ENCODE results near the gene E2F2. TPM values are rescaled to one million over a fixed set of nuclear protein-coding genes. Genes with fewer than 3 reads are reported as not detected.

Gene E2F2
- total RNA-seq, 8 experiments from 2014 or later = 0.21 to 18.5 (median 0.92) TPM

- H3K27ac ChIP-seq = peak overlapping the region in 1 of 2 donors; percentile 78
- peaks cover 35 to 55% of the 10 kb centered on the region in 2 donors for H3K4me1 ChIP-seq (replicated peaks in 1 of 2)
- in situ Hi-C loops (cut with MboI; ENCODE audit: low pct_unique_long_range_greater_than_20kb in 2 of 9, low sequenced_read_pairs in 9 of 9, unreplicated experiment in 9 of 9) = no loop called here
- H3K4me3 ChIP-seq = peak overlapping the region; percentile 41 to 75 (median 55)
- 0 to 20% (median 7%) methylated on average over 1 to 6 of the region's 6 CpGs for WGBS, 10 experiments
- no peak for ATAC-seq (replicated peaks in 6 of 8)
Observed at GRCh38 chr1:23559985-23560741, 29.1 kb upstream of the E2F2 start.

GRCh38 chr1:23559136-23559984 lies 28.3 kb upstream of the E2F2 start, which contains the start of gene ID3:
Gene ID3, minus strand, starts transcription at chr1:23559501. Its CDS starts 75 bp downstream, at chr1:23559426.
- WGBS, 10 experiments = 0 to 2% (median 0%) methylated on average over 2 to 24 of the region's 57 CpGs; no CpG with 5 or more reads in 1 of the 10 experiments
- H3K4me1 ChIP-seq (replicated peaks in 1 of 2) = peaks cover 37 to 58% of the 10 kb centered on the region in 2 donors
- H3K4me3 ChIP-seq = peak within 1 kb of the TSS; percentile 41 to 75 (median 55)
- peak within 1 kb of the TSS; percentile 63 to 78 for H3K27ac ChIP-seq
- in situ Hi-C loops (cut with MboI; ENCODE audit: low pct_unique_long_range_greater_than_20kb in 2 of 9, low sequenced_read_pairs in 9 of 9, unreplicated experiment in 9 of 9) = no loop called here
- peak; percentile 45 to 67 (median 62) for ATAC-seq (replicated peaks in 6 of 8)

DNA sequence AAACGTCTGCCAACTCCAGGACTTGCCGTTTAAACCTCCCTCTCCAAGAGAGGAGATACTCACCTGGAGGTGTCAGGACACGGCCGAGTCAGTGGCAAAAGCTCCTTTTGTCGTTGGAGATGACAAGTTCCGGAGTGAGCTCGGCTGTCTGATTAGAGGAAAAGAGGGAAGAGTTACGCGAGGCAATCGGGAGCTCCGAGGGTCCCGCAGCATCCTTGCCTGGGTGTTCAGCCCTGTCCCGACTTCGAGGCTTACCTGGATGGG lies 27.8 kb upstream of the E2F2 start:
- Histone ChIP-seq H3K4me3 (peak overlapping the region; percentile 41 to 75 (median 55)), H3K27ac (no peak overlapping the region), H3K4me1 (replicated peaks in 1 of 2) (peaks cover 41 to 64% of the 10 kb centered on the region in 2 donors)
- WGBS, 10 experiments = 0 to 7% (median 0%) methylated on average over 1 to 14 of the region's 14 CpGs; no CpG with 5 or more reads in 3 of the 10 experiments
- in situ Hi-C loops (cut with MboI; ENCODE audit: low pct_unique_long_range_greater_than_20kb in 2 of 9, low sequenced_read_pairs in 9 of 9, unreplicated experiment in 9 of 9) = no loop called here
- no peak for ATAC-seq (replicated peaks in 6 of 8)

- ATAC-seq (replicated peaks in 6 of 8) = no peak
- Histone ChIP-seq H3K4me1 (replicated peaks in 1 of 2) (peaks cover 41 to 61% of the 10 kb centered on the region in 2 donors), H3K4me3 (peak overlapping the region; percentile 41 to 75 (median 55)), H3K27ac (no peak overlapping the region)
- in situ Hi-C loops (cut with MboI; ENCODE audit: low pct_unique_long_range_greater_than_20kb in 2 of 9, low sequenced_read_pairs in 9 of 9, unreplicated experiment in 9 of 9) = no loop called here
- WGBS, 10 experiments = 0 to 12% (median 3%) methylated on average over 1 to 15 of the region's 34 CpGs
Observed at GRCh38 chr1:23558140-23558871, 27.3 kb upstream of the E2F2 start.

DNA sequence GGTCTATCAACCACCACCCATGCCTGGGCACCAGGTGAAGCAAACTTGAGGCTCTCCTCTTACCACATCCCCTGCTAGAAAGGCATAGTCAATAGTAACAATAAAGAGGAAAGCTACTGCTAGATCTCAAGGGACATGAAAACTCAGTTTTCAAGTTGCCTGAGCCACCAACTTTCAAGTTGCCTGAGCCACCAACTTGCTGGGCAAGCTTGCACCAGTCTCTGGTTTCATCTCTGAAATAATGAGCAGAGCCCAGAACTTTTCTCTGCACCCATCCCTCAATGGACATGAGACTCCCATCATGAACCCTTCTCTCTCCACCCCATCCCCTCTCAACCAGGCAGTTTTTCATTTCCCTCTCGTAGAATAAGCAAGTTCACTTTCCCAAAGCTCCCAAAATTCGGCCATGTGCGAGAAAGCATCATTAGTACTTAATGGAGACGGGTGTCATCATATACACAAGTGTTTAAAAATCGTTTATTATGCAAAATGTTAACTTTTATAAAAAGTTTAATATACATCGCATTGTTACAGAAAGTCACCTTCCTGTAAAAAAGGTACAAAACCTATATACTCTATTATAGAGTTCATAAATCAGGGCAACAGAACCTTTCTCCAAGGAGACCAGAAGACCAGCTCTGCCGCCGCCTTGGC lies 26.6 kb upstream of the E2F2 start:
- peaks cover 35 to 55% of the 10 kb centered on the region in 2 donors for H3K4me1 ChIP-seq (replicated peaks in 1 of 2)
- 23 to 100% (median 44%) methylated on average over 2 to 8 of the region's 8 CpGs; no CpG with 5 or more reads in 2 of the 10 experiments for WGBS, 10 experiments
- in situ Hi-C loops (cut with MboI; ENCODE audit: low pct_unique_long_range_greater_than_20kb in 2 of 9, low sequenced_read_pairs in 9 of 9, unreplicated experiment in 9 of 9) = no loop called here
- H3K27ac ChIP-seq = no peak overlapping the region
- ATAC-seq (replicated peaks in 6 of 8) = no peak
- peak overlapping the region in 4 of 5 donors; percentile 41 to 75 (median 64) for H3K4me3 ChIP-seq

DNA sequence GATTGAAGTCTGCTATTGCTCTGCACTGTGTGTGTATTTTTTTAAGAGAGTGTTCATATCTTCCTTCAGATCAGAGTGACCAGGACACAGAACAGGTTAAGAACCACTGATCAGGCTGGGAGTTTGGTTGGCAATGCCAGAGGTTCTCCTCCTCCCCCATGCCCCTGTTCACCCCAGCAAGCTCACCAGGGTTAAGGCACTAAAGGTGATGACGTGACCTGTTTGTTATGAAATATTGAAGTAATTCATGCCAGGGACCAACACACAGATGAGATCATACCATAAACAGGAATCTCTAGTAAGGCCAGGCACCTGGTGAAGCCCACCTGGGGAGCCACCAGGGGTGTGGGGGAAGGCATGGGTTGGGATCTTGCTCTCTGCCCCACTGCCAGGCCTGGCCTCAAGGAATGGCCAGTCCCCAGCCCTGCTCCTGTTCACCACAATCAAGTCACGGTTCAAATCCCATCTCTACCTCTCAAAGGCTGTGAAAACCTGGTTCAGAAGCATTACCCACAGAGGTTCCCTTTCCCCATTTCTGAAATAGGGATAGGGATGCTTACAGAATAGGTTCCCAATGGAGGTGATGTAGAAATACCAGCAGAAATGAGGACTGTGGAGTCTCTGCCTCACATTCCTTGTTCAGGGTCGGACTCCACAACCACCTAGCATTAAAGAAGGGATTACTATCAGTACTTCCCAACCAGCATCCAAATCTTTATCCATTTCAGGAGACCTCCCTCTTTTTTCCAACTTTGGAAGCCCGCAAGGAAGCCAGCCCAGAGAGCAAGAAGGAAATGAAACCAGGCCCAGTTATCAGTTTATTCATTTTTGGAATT lies 25.8 kb upstream of the E2F2 start:
- Histone ChIP-seq H3K4me3 (peak overlapping the region in 2 of 5 donors; percentile 55 to 75), H3K27ac (no peak overlapping the region), H3K4me1 (replicated peaks in 1 of 2) (peaks cover 30 to 52% of the 10 kb centered on the region in 2 donors)
- in situ Hi-C loops (cut with MboI; ENCODE audit: low pct_unique_long_range_greater_than_20kb in 2 of 9, low sequenced_read_pairs in 9 of 9, unreplicated experiment in 9 of 9) = no loop called here
- WGBS, 10 experiments = 50 to 100% (median 94%) methylated on average over 1 to 4 of the region's 4 CpGs; no CpG with 5 or more reads in 3 of the 10 experiments
- ATAC-seq (replicated peaks in 6 of 8) = peak in 1 of 8 experiments; percentile 0

DNA sequence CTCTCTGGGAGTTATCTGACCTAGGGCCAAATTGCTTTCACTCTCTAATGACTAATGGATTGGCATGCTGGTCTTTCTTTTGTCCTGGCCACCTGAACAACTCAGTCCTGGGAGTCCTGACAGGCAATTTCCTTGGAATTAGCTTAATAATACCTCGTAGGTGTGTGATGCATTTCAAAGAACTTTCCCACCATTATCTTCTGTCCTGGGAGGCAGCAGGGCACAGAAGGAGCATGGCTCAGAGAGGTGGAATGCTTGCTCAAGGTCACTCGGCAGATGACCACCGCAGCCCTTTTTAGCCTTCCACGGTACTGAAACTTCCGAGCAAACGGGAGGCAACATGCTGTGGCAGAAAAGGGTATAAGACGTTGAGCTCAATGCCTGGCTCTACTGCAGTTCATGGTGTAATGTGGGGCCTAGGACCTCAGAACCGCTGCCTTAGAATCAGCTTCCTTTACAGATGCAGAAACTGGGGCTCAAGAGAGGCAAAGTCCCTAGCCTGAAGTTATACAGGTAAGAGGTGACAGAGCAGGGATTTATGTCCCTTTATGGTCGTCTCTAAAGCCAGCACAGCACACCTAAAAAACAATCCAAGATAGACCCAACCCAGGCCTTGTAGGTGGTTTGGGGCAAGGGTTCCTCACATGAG lies 25.1 kb upstream of the E2F2 start:
- in situ Hi-C loops (cut with MboI; ENCODE audit: low pct_unique_long_range_greater_than_20kb in 2 of 9, low sequenced_read_pairs in 9 of 9, unreplicated experiment in 9 of 9) = no loop called here
- Histone ChIP-seq H3K27ac (no peak overlapping the region), H3K4me1 (replicated peaks in 1 of 2) (peaks cover 26 to 45% of the 10 kb centered on the region in 2 donors), H3K4me3 (no peak overlapping the region)
- peak in 1 of 8 experiments; percentile 0 for ATAC-seq (replicated peaks in 6 of 8)
- 13 to 100% (median 37%) methylated on average over 1 to 9 of the region's 9 CpGs; no CpG with 5 or more reads in 2 of the 10 experiments for WGBS, 10 experiments

DNA sequence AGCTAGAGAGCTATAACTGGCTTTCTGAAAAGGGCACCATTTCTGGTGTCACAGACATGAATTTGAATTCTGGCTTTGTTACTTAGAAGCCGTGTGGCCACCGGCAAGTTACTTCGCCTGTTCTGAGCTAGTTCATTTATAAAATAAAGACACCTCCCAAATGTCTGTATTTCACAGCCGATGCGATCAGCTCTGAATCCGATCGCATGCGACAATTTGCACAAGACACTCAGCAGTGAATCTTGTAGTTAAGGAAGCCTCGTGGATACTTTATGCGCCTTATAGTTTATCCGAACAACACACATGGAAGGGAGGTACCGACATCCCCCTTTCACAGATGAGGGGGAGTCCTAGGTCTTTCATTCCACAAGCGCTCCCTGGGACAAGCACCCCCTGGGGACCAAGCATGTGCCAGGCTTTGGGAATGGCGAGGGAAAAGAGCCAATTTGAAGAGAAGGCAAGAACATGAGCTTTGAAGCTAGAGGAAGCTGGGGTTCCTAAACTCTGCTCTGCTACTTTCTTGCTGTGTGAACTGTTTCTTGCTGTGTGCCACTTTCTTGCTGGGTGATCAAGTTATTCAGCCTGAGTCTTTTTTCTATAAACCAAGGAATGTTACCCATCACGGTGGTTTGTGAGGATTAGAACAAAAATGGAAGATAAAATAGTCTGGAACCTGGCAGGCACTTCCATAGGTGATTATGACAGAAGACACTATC lies 24.4 kb upstream of the E2F2 start:
- peak in 2 of 8 experiments; percentile 1 to 3 for ATAC-seq (replicated peaks in 6 of 8)

DNA sequence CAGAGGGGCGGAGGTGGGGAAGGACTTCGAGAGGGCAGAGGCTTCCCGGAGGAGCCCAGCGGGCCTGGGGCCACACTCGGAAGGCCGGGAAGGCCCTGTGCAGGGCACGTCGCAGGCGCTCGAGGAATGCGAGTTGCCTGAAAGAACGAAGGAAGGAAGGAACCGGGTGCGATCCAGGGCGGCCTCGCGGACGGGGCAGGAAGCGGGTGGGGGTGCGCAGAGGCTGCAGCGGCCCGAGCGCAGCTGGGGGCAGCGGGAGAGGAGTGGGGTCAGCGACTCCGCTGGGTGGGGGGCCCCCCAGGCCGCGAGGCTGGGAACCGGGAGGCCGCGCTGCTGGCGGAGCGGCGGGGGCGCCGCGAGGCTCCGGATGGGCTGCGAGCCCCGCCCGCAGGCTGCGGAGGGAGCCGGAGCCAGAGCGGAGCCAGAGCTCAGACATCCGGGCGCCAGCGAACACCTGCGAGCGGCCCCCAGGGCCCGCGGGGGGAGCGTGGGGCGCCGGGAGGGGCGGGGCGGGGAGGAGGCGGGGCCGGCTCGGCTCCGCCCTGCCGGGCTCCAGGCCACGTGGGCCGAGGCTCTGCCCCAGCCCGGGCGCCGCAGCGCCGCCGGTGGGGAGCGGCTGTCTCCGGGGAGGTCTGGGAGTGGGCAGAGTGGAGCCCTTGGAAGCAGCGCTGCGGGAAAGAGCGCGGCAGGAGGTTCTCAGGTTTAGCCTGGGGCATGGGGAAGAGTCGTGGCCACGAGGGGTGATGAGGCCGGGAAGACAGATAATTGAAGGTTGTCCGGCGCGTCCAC lies 23.6 kb upstream of the E2F2 start:
- in situ Hi-C loops (cut with MboI; ENCODE audit: low pct_unique_long_range_greater_than_20kb in 2 of 9, low sequenced_read_pairs in 9 of 9, unreplicated experiment in 9 of 9) = loop anchor here in 2 of 9 experiments (5.0 kb wide), 1 partner anchor 83 kb away; no protein-coding TSS in a partner anchor
- ATAC-seq (replicated peaks in 6 of 8) = peak; percentile 50 to 86 (median 84)
- WGBS, 10 experiments = 0 to 20% (median 5%) methylated on average over 2 to 14 of the region's 81 CpGs; no CpG with 5 or more reads in 3 of the 10 experiments
- Histone ChIP-seq H3K27ac (peak overlapping the region; percentile 60 to 81), H3K4me1 (replicated peaks in 1 of 2) (peaks cover 17 to 33% of the 10 kb centered on the region in 2 donors), H3K4me3 (peak overlapping the region; percentile 34 to 47 (median 42))

More for the DNA sequence above, 24.4 kb upstream of the E2F2 start:
- 0 to 38% (median 16%) methylated on average over 4 to 15 of the region's 15 CpGs; no CpG with 5 or more reads in 2 of the 10 experiments for WGBS, 10 experiments
- Histone ChIP-seq H3K27ac (no peak overlapping the region), H3K4me3 (peak overlapping the region; percentile 34 to 47 (median 42)), H3K4me1 (replicated peaks in 1 of 2) (peaks cover 22 to 38% of the 10 kb centered on the region in 2 donors)
- in situ Hi-C loops (cut with MboI; ENCODE audit: low pct_unique_long_range_greater_than_20kb in 2 of 9, low sequenced_read_pairs in 9 of 9, unreplicated experiment in 9 of 9) = no loop called here

- Histone ChIP-seq H3K27ac (peak overlapping the region in 1 of 2 donors; percentile 81), H3K4me3 (peak overlapping the region; percentile 34 to 47 (median 42)), H3K4me1 (replicated peaks in 1 of 2) (peaks cover 17 to 33% of the 10 kb centered on the region in 2 donors)
- in situ Hi-C loops (cut with MboI; ENCODE audit: low pct_unique_long_range_greater_than_20kb in 2 of 9, low sequenced_read_pairs in 9 of 9, unreplicated experiment in 9 of 9) = loop anchor here in 2 of 9 experiments (5.0 kb wide), 1 partner anchor 83 kb away; no protein-coding TSS in a partner anchor
- WGBS, 10 experiments = 17 to 100% (median 48%) methylated on average over 1 to 10 of the region's 12 CpGs; no CpG with 5 or more reads in 3 of the 10 experiments
- ATAC-seq (replicated peaks in 6 of 8) = no peak
Observed at GRCh38 chr1:23554127-23554480, 23.1 kb upstream of the E2F2 start.

All from motor neuron (in vitro differentiated cells).